ENCODE results near the gene RAB44. TPM values are rescaled to one million over a fixed set of nuclear protein-coding genes. Genes with fewer than 3 reads are reported as not detected.

RAB44 gene, protein sequence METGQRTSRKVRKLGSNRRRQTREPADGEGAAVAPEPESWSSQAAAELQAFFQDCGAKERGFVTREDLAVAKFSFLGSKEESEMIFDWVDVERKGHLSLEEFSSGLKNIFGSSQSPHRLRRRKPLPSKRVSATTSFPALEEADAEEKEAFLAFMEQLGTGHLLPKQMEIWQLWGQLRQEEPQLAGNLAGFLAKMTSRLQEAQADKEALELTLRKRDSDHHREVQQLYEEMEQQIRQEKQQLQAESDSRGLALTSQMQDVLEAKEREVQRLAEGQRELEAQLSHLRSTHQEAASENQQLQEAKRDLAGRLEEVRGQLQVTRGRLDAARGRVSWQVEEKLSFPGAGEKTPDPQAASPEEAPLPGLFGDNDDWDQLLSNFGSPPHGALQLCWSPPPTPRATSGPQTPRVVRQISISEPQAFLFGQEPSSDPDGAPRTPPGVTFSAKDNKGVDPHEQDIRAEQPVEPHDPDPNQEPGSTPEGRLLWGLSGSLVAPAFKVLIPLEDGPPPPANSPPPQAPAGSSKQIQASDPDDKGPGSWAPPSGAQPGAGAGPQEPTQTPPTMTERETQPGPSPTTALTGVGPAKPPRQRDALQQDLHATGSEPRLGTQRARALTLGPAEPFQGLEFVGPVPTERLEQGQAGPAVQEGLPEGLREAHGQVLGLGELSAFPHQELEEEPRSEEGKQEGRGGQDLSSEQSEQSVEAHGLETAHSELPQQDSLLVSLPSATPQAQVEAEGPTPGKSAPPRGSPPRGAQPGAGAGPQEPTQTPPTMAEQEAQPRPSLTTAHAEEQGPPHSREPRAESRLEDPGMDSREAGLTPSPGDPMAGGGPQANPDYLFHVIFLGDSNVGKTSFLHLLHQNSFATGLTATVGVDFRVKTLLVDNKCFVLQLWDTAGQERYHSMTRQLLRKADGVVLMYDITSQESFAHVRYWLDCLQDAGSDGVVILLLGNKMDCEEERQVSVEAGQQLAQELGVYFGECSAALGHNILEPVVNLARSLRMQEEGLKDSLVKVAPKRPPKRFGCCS
- 1 to 10 TPM in 1 of 5 donors, under 1 TPM in 1, not detected in 3; 0.37 to 2.5 TPM for total RNA-seq
- polyA plus RNA-seq = under 1 TPM; 0.15 to 0.23 (median 0.19) TPM
- long read RNA-seq, donor 1 = 0 reads
- long read RNA-seq, donor 2 = 0 reads
- long read RNA-seq, donor 3 = 0 reads
- long read RNA-seq, donor 4 = 0 reads
- long read RNA-seq, donor 5 = 0 reads
- long read RNA-seq, donor 6 = 0 reads
- long read RNA-seq, donor 7 = 0 reads
- long read RNA-seq, donor 8 = 0 reads
- long read RNA-seq, donor 9 = 0 reads
- long read RNA-seq, donor 10 = 0 reads

DNA sequence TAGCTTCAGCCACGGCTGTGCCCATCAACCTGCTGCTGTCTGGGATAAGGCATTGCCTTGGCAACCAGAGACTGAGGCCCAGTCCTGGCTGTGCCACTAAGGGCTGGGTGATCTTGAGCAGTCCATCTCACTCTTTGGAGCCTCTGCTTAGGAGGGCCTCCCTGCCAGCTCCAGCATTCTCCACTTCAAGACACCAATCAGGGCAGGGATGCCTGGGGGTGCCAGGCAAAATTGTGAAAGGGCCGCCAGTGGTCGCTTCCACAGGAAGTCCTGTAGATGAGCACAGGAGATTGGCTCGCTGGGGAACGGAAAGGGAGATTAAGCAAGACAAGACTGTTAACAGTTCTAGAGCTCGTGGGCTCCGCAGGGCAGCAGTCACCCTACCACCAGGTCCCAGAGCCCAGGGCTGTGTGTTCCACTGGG, at the start of gene RAB44:
TSS of gene RAB44 (plus strand) at position 346 of the 423 bp plus-strand sequence. CDS start 6,410 bp downstream, outside the sequence.
- WGBS, 5 donors = 83 to 96% (median 89%) methylated on average over 7 of the region's 7 CpGs
- H3K27me3 ChIP-seq = peaks cover 0 to 4% (median 0%) of the 10 kb centered on the region in 3 donors
- peak within 1 kb of the TSS in 1 of 5 donors; percentile 6 for H3K27ac ChIP-seq
- TF ChIP-seq EP300 (IDR thresholded peaks at IDR 0.05) (no peak), POLR2AphosphoS5 (IDR thresholded peaks at IDR 0.05) (no peak), POLR2A (IDR thresholded peaks at IDR 0.05) (no peak)
- TF ChIP-seq, protein P1, sequence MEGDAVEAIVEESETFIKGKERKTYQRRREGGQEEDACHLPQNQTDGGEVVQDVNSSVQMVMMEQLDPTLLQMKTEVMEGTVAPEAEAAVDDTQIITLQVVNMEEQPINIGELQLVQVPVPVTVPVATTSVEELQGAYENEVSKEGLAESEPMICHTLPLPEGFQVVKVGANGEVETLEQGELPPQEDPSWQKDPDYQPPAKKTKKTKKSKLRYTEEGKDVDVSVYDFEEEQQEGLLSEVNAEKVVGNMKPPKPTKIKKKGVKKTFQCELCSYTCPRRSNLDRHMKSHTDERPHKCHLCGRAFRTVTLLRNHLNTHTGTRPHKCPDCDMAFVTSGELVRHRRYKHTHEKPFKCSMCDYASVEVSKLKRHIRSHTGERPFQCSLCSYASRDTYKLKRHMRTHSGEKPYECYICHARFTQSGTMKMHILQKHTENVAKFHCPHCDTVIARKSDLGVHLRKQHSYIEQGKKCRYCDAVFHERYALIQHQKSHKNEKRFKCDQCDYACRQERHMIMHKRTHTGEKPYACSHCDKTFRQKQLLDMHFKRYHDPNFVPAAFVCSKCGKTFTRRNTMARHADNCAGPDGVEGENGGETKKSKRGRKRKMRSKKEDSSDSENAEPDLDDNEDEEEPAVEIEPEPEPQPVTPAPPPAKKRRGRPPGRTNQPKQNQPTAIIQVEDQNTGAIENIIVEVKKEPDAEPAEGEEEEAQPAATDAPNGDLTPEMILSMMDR (IDR thresholded peaks at IDR 0.05) = no peak
- H3K4me3 ChIP-seq = peak within 1 kb of the TSS in 1 of 4 donors; percentile 1
- intact Hi-C loops (cut with DNase I; ENCODE audit: low total_unique reads) = no loop called here
- DNase-seq = no peak
- peaks cover 0 to 28% (median 8%) of the 10 kb centered on the region in 4 donors for H3K4me1 ChIP-seq
- no peaks in the 10 kb centered on the region for H3K9me3 ChIP-seq
- H3K36me3 ChIP-seq = no peaks in the 10 kb centered on the region

DNA sequence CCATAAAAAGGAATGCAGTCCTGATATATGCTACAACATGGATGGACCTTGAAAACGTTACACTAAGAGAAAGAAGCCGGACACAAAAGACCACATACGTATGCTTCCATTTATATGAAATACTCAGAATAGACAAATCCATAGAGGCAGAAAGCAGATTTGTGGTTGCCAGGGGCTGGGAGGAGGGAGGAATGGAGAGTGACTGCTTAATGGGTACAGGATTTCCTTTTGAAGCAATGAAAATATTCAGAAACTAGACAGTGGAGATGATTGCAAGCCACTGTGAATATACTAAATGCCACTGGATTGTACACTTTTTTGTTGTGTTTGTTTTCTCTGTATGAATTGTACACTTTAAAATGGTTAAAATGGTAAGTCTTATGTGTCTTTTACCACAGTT, 48.5 kb upstream of the RAB44 start:
- intact Hi-C loops (cut with DNase I; ENCODE audit: low total_unique reads) = no loop called here
- WGBS, 5 donors = 85 to 96% (median 91%) methylated on average over 3 of the region's 3 CpGs
- Histone ChIP-seq H3K27me3 (no peaks in the 10 kb centered on the region), H3K4me1 (peaks cover 0 to 10% (median 4%) of the 10 kb centered on the region in 4 donors), H3K36me3 (no peaks in the 10 kb centered on the region), H3K4me3 (no peak overlapping the region), H3K9me3 (no peaks in the 10 kb centered on the region), H3K27ac (no peak overlapping the region)
- DNase-seq = no peak
- TF ChIP-seq, protein P1 (IDR thresholded peaks at IDR 0.05) = no peak
- no peak for TF ChIP-seq POLR2A (IDR thresholded peaks at IDR 0.05)
- TF ChIP-seq POLR2AphosphoS5 (IDR thresholded peaks at IDR 0.05) = no peak

- intact Hi-C loops (cut with DNase I; ENCODE audit: low total_unique reads) = no loop called here
- 67 to 75% (median 72%) methylated on average over 13 of the region's 13 CpGs for WGBS, 5 donors
- DNase-seq = no peak
- Histone ChIP-seq H3K27me3 (no peaks in the 10 kb centered on the region), H3K9me3 (no peaks in the 10 kb centered on the region), H3K4me3 (no peak overlapping the region), H3K36me3 (no peaks in the 10 kb centered on the region), H3K27ac (no peak overlapping the region), H3K4me1 (peaks cover 0 to 8% (median 3%) of the 10 kb centered on the region in 4 donors)
- TF ChIP-seq POLR2AphosphoS5 (IDR thresholded peaks at IDR 0.05) = no peak
- TF ChIP-seq EP300 (IDR thresholded peaks at IDR 0.05) = no peak
- TF ChIP-seq POLR2A (IDR thresholded peaks at IDR 0.05) = no peak
- TF ChIP-seq, protein P1 (IDR thresholded peaks at IDR 0.05) = no peak
Measured at GRCh38 chr6:36649701-36650484, 47.7 kb upstream of the RAB44 start.

All from stomach (tissue), 19 donors.